CD4-positive, alpha-beta T cell treated with Interferon gamma for 1 hour (primary cell): ENCODE data around the gene BPIFA2.
"Not testable (repeated sequence)": the region's sequence is repeated elsewhere in the genome, so short reads cannot be mapped to it uniquely, and the experiment has no call there.

Experiments used
- DNase-seq: peaks from one replicate; pipeline ENCODE4 v3.0.0-alpha.2; 2020

The BPIFA2 gene

GRCh38 chr20:33167859-33168258, at the start of gene BPIFA2:
BPIFA2 (plus strand) TSS chr20:33168159; CDS start chr20:33169146, 987 bp downstream.
- no peak for DNase-seq

DNA sequence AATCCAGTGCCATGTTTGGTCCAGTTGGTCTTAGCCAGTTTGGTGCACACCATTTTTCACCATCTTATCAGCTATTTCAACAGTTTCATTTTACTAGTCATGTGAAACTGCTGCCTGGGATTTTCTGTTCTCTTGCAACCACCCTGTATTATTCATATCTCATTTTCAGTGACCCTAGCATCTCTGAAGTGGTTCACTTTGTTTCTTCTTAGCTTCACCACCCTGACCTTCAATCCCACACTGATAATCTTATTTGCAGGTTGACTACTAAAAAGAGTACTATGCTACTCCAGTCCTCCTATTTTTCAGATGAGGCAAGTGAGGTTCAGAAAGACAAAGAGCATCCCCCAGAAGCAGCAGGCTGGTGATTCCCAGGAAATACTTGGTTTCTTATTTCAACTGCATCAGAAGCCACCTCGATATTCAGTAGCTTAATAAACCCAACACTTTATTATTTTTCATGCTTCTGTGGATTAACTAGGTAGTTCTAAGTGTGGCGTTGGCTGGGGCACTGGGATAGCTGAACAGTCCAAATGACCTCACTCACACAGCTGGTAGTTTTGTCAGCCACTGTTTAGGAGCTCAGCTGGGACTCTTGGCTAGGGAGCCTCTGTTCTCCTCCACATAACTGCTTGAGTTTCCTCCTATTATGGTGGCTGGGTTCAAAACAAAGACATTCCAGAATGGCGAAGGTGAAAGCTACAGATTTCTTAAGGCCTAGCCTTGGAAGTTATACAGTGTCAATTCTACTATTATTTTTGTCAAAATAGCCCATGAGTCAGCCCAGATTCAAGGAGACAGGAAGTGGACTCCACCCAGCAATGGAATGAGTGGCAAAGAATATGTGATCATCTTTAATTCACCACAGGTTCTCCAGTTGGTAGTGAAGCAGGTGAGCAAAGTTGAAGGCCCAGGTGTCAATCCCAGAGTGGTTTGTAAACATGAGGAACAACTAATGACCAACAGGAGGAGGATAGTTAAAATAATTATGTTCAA, 47.9 kb upstream of the BPIFA2 start:
- no peak for DNase-seq

DNA sequence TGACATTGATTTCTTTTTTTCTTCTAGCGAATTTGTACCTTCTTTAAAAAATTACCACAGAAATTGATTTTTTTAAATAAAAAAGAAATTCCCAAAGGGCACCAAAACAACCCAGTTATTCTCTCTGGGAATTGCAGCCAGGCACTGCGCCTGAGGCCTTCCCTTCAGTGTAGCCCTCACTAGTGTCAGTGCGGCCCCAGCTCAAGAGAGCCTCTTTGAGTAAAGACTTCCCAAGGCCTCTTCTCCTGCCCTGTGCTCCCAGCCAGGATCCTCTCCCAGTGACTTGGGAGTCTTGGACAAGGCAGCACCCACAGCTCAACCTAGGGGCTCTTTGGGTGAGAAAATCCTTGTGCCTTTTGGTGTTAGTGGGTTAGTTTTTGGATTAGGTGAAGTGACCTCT, 47.0 kb upstream of the BPIFA2 start:
- no peak for DNase-seq

GRCh38 chr20:33122297-33122696, 45.7 kb upstream of the BPIFA2 start:
- DNase-seq, result not testable (repeated sequence)

GRCh38 chr20:33124261-33124660, 43.7 kb upstream of the BPIFA2 start:
- DNase-seq, result no peak

- no peak for DNase-seq
These were observed 43.0 kb upstream of the BPIFA2 start for GRCh38 chr20:33124994-33125393.

DNA sequence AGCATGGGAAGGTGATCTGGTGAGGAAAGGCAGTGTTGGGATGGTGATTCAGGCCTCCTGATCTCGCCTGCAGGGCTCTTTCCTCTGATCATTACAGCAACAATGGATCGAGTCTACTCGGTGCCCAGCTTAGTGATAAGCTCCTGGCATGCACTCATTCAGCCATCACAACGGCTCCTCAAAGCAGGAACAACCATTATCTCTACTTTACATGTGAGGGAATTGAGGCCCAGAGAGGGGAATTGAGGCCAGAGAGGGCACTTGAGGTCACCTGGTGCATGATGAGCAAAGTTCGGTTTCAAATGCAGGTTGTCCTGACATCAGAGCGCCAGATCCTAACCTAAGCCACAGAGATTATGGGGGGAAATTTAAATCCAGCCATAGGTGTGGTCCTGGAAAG, 42.0 kb upstream of the BPIFA2 start:
- no peak for DNase-seq

- DNase-seq, result no peak
These were observed 40.4 kb upstream of the BPIFA2 start for GRCh38 chr20:33127422-33128097.

DNA sequence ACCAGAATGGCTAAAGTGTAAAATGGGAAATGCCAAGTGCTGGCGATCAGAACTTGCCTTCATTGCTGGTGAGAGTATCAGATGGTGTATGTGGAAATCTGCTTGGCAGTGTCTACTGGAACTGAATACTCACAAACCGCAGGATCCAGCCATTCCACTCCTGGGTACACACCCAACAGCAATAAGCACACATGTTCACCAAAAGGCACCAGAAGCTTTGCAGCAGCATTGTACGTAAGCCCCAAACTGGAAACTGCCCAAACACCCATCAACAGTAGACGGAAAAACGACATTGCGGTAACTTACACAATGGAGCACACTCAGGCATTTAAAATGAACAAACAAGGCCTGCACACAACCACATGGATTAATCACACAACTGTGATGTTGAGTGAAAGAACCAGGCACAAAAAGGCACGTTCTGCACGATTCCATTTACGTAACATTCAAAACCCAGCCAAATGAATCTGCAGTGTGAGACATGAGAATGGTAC, 37.3 kb upstream of the BPIFA2 start:
- DNase-seq, result no peak

DNA sequence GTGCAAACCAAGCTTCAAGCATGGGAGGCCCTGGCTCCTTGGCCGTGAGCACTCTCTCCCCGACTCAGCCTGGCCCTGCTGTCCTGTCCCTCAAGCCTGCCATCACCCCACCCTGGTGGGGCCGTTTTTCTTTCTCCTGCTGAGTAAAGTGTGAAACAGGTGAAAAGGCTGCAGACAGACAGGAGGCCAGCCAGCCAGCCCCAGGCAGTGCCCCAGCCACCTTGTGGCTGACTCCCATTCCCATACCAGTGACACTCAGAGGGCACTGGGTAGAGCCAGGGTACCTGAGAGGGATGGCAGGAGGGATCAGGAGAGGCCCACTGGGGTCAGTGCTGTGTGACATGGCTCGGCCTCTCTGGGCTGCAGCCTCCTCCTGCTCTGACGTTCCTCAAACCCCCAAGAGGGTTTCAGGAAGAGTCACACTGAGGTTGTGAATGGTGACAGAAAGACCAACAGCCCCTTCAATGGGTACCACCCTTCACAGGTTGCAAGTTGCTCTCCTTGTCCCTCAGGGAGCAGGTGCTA, 35.9 kb upstream of the BPIFA2 start:
- DNase-seq, result no peak

- no peak for DNase-seq
These were observed 35.2 kb upstream of the BPIFA2 start for GRCh38 chr20:33132513-33133372.

DNA sequence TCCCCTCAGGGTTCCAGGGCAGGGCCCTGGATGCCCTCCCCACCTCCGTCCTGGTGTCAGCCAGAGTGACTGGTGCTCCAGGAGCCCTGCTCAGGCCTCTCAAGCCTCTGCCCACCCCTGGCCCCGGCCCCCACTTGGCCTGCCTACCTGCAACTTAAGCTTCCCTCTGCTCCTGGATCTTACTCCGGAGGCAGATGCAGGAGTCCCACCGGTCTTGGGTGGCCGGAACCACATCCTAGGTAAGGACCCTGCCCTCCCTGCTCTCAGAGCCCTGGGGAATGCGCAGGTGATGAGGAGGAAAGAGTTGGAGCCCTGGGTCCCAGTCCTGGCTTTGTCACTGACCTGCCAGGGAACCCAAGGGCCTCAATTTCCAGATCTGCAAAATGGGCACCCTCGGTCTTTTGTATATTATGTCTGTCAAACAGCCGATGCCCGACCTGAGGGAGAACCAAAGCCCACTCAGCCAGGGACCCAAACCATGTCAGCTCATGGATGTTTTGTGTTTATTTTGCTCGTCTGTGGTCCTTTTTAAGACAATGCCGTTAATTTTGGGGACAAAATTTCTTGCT, 34.5 kb upstream of the BPIFA2 start:
- no peak for DNase-seq

GRCh38 chr20:33137195-33137594, 30.8 kb upstream of the BPIFA2 start:
- no peak for DNase-seq

GRCh38 chr20:33139467-33139866, 28.5 kb upstream of the BPIFA2 start:
- DNase-seq, result no peak

DNA sequence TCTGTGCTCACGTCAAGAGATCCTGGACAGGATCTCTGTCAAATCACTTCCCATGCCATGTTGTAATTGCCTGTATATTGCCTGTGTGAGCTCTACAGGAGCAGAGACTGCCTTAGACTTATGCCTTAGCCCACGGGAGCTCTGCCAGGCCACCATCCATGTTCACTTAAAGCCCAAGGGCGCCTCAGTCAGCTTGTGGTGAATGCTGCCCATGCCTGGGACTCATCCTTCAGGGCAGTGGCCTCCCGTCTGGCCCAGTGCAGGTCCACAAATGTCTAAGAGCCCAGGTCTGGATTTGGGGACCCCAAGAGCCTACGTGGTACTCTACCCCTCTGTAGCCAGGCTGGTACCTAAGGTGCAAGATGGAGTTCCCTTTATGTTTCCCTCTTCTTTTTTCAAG, 22.4 kb upstream of the BPIFA2 start:
- no peak for DNase-seq

DNA sequence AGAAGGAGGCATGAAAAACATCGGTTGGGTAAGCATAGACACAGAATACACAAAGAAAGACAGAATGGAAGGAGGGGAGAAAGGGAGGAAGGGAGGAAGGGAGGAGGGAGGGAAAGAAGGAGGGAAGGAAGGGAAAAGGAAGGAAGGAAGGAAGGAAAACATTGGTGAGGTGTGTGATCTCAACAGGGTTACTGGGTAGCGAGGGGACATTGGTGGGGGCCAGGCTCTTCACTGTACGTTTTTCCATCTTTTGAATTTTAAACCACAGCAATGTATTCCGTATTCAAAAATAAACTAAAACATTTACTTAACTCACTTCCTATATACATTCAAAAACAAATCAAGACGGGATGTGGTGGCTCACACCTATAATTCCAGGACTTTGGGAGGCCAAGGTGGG, 20.7 kb upstream of the BPIFA2 start:
- no peak for DNase-seq

DNA sequence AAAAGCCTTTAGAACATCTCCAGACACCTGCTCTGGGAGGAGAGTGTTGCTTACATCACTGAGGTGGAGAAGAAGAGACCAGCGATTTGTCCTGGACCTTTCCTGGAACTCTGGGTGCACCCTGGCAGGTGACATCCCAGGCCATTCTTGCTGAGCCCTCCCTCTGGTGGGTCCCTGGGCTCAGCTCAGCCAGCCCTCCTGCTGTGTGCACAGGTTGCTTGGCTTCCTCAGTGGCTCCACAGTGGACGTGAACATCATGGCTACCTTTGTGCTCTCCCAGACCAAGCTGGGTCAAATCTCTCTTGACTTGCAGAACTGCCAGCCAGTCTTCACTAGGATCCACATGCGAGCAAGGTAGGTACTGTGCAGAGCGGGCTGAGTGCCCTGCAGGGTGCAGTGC, 19.9 kb upstream of the BPIFA2 start:
- no peak for DNase-seq

DNA sequence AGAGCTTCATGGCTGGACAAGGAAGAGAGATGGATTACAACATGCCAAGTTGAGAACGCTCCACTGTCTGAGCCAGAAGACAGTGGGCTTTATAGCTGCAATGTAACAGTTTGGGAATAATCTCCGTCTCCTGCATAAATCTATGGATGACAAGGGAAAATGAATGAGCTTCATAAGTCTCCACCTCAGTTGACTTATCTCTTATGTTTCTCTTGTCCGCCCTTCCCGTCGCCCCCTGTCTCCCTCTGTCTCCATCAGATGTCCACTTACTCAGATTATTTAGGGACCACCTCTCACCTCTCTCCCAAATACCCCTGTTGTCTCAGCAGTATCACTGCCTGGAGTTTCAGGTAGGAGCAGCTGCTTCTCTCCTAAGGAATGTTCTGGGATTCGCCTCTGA, 13.7 kb upstream of the BPIFA2 start:
- DNase-seq, result no peak

GRCh38 chr20:33158637-33159385, 9.1 kb upstream of the BPIFA2 start:
- DNase-seq, result no peak

DNA sequence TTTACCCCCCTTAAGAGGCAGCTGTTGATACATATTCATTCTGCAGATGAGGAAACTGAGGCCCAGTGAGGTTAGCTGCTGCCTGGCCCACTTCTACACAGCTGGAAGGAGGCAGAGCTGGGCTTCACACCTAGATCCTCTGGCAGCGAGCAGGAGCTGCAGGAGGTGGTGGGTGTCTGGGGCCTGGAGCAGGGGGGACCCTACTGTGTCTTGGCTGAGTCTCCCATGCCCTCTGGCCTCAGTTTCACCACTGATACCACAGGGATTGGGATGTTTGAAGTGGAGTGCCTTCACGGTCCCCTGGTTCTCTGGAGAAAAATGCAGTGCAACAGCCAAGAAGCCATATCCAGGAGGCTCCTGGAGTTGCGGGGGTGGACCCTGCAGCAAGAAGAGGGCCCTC, 8.2 kb upstream of the BPIFA2 start:
- no peak for DNase-seq

GRCh38 chr20:33160681-33161080, 7.3 kb upstream of the BPIFA2 start:
- no peak for DNase-seq

- no peak for DNase-seq
These were observed 5.6 kb upstream of the BPIFA2 start for GRCh38 chr20:33162313-33162712.
